CD4-positive, alpha-beta T cell treated with Interleukin-17A for 4 hours (primary cell): ENCODE measurements around the gene BLCAP.

ENCODE experiments used
- DNase-seq: peaks from one replicate; pipeline ENCODE4 v3.0.0-alpha.2; 2020; ENCODE audit warnings: mixed read lengths

Gene BLCAP

DNA sequence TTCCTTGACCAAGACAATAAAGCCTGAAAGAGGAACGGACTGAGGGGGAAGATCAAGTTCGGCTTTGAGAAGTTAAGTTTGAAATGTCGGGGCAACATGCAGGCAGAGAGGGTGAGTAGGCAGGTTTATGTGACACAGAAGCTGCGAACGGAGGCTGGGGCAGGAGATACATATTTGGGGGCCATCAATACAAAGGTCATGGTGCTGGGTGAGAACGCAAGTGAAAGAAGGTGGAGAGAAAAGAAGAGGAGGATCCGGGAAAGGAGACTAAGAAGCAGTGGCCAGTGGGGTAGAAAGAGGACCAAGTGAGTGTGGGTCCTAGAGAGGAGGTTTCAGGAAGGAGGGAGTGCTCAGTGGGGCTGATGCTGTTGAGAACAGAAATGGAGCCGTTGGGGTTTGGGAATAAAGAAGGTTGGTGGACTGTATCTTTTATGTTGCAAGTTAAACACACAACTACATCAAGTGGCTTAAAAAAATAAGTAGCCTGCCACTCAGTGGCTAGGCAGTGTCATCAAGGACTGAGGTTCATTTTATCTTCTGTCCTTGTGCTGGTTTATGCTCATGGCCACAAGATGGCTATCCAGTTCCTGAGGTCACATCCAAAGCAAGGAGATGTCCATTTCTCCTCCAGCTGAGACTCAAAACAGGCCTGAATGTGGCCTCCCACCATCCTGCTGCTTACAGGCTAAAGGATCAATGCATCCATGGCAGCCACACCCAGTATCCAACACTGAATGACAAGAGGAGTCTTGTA lies 1.7 kb upstream of the BLCAP start:
- DNase-seq = no peak

DNA sequence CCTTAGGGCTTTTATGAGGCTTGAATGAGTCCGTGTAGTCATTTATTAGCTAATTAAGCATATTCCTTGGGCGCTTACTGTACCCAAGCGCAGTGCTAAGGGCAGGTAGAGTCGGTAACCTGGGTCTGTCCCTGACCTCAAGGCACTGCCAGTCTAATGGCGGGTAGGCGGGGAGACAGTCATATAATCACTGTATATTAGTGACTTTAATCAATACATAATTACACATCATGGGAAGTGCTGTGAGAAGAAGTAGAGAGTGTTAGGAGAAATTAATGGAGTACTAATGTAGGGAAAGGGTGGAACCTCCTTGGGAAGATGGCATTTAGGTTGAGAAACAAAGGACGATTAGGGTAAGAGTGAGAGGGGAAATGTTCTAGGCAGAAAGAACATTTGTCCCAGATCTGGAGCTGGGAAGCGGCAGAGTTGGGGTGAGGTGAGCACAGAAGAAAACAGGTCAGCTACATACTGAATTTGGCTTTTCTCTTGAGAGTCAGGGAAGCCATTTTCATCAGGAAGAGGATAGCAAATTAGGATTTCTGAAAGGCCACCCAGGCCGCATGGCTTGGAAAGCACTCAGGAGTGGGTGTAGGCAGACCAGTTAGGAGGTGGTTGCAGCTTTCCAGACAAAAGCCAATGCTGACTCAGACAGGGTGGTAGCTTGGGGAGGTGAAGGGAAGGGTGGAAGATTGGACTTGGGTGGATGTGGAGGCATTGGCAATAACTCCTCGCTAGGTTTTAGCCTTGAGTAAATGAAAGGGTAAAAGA lies 954 bp upstream of the BLCAP start:
- DNase-seq = no peak

DNA sequence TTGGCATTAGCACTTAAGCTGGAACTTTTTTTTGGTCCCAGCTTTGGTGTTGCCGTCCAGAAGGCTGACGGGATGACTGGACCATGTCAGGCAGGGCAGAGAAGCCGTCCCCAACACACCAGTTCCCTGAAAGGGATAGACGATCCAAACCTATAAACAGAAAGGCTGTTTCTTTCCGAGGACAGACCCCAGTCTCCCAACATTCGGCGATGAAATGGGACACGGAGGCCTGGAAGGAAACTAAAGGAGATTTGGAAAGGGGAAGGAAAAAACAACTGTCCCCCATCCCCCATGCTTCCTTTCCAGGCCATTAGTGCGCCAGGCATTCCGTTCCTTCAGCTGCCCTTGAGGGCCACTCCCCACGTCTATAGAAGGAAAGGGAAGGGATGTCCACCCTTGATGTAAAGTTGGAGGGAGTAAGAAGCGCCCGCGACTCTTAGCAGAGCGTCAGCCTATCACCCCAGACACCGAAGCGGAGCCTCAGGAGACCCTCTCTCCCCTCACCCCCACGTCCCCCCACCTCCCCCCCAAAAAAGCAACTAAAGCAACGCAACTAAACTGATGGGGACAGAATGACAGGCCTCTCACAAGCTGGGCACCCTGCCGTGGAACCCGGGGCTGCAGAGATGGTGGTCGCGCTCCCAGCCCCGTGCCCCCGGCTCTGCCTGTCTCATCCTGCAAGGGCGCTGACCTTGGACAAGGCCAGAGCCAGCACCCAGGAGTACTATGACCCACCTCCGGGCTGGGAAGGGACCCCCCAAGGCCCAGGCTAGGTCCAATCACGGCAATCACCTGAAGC lies 638 bp downstream of the BLCAP start:
- no peak for DNase-seq

DNA sequence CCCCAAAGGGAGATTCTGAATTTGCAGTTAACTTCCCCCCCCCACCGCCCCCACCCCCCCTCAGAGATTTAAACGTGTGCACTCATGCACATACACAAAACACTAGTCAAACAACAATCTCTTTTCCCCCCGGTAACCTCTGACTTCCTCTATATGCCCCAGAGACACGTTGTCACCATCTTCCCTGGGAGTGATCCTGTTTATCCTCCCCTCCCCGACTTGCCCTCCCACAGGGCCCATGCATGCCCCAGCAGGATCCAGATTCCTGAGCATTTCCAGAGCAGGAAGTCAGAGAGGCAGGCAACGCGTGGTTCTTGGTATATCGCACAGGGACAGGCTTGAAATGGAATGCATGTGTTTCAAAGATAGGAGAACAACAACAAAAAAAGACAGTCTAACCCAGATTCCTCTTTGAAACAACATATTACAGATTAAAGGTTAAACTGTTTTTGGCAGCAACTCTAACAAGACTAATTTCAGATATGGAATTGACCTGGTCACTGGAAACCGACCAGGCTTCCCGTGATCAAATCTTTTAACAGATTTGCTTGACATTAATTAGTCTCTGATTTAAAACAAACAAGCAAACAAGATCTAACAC lies 1.3 kb downstream of the BLCAP start:
- no peak for DNase-seq

DNA sequence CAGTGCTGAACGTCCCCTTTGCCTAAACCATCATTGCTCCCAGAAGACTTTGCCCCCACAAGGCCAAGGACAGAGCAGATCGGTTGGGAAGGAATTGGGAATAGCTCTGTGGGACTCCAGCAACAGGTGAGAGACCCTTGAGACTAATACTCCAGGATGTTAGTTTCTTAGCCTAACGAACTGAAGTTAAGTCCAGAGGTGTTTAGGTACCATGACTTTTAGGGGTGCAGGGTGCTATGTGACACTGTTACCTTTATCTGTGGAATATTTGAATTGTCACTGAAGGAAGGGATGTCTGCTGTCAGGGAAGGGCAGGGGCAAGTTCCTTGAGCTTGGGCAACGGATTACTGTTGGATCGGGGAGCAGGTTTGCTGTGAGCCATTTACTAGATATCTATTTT lies 1.9 kb downstream of the BLCAP start:
- no peak for DNase-seq

DNA sequence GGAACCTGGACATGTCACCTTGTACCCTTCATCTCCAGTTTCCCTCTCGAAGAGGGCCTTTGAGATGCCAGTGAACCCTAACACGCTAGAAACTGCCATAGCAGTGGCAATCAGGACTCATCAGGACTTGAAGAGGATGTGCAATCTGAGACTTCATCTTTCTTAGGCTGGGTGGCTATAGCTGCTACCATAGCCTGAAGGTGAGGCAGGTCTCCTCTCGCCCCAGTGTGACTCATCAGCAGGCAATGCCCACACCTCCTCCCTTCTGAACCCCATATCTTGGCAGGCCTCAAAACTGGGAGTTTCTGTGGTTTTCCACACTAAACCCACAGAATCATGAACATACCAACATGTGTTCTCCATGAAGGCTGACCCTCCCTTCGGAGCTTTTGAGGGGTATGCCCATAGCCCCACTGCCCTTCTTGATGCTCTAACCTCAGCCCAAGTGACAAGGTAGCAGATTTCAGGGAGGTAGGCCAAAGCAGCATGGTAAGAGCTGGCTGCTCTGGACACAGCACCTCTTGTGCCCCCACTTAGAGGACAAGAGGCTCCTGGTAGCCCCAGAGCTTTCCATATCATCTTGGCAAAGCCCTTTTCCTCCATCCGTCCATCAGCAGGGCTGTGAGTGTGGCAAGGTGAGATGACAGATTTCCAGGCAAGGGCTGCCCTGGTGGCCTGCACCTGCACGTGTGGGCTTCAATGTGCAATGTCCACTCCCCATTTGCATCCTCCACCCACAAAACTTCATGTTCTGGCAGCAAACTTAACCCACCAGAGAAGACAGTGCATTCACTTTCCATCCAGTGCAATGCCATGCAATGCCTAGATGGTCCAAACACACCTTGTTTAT lies 2.6 kb downstream of the BLCAP start:
- DNase-seq = peak; percentile 46

DNA sequence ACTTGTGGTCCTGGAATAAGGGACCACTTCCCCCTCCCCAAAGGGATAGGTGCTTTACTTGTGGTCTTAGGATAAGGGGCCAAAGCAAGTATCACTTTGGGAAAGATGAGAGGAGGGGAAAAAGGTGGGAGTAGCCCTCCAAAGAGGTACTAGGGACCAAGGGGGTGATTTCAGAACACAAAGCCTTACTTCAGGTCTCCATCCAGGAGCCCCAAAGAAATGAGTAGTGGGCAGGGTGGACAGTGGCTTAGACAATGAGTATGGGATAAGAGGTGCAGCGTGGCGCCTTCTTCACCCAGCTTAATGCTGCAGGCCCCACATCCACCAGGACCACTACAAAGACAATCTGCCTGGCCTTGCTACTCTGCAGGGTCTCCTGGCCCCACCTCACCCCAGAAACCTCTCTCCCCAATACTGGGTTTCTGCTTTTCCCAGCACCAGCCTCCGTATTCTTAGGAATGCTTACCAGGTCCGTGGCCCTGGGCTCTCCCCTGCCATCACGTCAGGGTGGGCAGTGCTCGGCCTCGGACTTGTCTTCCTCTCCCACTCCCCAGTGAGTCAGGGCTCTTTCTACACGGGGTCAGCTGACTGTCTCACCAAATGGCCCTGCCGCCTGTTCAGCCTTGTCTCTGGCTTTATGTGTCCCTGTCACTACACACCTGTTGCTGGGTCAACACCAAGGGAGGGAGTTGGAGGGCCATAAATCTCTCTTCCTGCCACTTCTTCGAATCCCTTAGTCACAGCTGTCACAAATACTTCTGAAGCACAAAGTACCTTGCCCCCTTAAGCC lies 3.6 kb downstream of the BLCAP start:
- DNase-seq = no peak

DNA sequence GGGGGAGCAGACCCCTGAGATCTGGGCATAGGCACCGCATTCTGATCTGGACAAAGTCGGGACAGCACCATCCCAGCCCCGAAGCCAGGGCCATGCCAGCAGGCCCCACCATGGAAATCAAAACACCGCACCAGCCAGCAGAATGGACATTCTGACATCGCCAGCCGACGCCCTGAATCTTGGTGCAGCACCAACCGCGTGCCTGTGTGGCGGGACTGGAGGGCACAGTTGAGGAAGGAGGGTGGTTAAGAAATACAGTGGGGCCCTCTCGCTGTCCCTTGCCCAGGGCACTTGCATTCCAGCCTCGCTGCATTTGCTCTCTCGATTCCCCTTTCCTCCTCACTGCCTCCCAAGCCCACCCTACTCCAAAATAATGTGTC lies 4.7 kb downstream of the BLCAP start:
- DNase-seq = no peak

DNA sequence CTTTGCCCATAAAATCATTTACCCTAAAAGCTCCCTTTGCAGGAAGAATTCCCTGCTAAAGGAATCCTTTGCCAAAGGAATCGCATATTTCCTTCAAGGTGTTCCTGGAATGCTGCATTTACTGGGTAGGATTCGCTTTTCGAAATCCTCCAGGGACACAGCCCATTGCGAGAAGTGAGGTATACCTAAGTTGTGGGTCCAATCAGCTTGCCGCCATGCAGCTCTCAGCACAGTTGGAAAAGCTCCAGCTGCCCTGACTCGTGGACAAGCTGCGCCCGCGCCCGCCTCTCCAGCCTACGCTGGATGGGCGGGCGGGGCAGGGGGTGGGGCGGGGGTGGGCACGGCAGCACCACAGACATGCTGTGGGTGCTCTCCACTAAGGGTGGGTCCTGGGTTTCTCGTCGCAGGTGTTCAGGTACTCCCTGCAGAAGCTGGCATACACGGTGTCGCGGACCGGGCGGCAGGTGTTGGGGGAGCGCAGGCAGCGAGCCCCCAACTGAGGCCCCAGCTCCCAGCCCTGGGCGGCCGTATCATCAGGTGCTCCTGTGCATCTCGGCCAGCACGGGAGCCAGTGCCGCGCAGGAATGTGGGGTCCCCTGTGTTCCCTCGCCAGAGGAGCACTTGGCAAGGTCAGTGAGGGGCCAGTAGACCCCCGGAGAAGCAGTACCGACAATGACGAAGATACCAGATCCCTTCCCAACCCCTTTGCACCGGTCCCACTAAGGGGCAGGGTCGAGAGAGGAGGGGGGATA lies 5.2 kb downstream of the BLCAP start:
- DNase-seq = no peak

DNA sequence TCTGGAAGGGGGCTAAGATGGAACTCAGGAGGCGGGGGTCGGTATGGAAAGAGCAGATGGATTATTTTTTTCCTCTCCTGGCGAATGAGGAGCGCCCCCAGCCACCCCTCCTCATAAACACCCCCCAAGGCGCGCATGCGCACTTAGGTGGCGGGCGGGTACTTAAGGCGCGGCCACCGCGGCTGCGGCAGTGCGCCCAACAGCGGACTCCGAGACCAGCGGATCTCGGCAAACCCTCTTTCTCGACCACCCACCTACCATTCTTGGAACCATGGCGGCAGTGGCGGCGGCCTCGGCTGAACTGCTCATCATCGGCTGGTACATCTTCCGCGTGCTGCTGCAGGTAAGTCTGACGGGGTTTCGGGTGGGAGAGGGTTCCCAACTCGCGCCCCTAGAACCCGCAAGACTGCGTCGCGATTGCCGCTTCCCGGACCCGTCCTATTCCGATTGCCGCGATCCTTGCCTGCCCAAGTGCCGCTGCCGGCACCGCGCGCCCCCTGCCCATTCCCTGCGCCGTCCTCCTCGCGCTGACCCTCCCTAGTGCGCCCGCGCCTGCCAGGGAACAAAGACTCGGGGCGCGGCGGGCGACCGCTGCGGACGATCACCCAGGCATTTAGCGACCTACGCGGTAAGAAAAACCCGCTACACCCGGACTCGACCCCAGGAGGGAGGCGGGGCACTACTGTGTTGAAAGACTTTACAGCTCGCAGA lies 6.5 kb downstream of the BLCAP start, which contains the start of gene NNAT:
Gene NNAT (plus strand): TSS at position 190 of the 711 bp plus-strand sequence. CDS start 82 bp downstream, at position 272.
- peak; percentile 24 for DNase-seq

DNA sequence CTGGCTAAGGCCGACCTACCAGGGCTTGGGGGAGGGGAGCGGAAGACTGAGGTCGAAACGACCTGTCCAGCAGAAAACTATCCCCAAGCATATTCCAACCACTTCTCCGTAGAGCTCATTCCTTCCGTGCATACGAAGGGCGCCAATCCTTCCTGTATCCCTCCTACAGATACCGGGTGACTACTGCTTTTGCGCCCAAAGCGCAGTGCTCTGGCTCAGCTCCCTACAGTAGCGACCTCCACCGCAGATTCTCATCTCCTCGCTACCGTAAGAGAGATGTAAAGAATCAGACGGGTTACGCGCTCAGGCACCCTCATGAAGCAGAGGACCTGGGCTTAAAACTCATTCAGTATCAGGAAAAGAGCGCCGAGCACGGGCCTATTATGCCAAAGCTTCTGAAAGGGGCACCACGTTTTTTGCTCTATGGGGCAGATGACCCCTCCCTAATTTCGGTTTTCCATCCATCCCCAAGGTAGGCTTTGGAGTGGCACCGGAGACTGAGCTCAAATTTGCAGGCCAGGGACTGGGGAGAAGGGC lies 7.2 kb downstream of the BLCAP start:
- DNase-seq = no peak

DNA sequence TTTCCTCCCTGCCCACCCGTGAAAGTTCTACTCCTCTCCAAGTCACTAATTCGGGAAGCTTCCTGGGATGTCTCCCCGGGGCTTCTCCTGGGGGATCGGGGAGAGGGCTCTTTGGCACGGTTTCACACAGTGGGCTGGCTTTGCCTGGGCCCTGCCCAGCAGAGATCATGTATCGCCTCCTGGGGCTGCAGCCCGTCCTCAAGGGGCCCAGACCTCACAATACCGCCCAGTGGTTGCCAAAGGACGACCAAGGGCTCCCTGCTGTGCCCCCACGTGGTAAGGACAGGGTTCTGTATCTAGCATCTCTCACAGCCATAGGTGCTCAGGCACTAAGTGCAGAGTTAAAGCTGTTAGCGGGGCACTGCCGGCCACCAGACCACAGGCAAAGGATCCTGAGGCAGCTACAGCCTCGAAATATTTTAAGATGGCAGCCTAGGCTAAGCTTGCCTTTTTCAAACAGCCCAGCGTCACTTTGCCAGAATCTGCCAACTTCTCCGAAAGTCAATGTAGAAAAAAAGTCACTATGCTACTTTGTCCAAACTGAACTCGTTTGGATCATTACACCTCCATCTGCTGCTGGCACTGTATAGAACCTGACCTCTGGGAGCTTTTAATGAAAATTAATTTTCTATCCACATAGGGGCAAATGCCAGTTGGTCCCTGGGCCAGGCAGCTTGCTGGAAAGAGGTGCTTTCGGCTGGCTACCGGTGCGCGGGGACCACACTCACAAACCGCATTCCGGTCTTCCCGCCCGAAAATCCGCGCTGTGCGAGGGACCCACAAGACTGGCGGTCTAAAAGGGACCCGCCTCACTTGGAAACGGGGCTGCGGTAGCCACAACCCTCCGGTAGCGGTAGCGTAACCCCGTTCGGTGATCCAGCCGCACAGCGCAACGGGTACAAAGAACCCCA lies 7.9 kb downstream of the BLCAP start:
- no peak for DNase-seq

DNA sequence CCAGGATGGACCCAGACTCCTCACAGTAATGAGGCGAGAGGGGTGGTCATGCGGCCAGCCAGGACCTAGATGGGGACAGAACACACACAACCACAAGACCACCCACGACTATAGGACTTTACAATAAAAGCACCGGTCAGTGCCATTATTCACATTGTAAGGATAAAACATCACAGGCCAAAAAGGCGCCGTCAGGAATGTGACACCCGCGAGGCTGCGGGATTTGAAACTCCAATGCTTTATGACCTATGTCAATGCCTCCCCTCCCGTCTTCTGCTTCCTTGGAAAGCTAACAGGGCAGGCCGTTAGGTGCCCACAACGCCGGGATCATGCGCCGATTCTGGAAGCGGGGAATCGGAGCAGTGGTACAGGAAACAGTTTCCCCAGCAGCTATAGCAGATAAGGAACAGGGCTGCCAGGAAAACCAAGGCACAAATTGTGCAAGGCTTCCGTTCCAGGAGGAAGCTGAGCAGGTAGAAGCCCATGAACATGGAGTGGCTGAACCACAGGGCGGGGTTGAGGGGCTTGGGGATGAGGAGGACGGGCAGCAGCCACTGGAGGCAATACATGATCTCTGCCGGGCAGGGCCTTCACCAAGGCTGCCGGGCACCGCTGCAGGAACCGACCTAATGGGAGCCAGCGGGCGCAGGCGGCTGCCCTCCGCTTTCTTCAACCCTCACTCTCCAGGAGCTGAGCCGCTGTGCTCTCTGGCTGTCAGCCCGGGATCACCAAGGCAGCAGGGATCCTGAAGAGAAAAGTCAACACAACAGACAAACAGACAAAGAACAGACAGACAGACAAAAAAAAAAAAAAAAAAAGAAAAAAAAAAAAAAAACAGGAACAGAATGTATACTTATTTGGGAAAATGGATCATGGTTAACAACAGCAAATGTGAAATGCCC lies 8.8 kb downstream of the BLCAP start:
- no peak for DNase-seq

DNA sequence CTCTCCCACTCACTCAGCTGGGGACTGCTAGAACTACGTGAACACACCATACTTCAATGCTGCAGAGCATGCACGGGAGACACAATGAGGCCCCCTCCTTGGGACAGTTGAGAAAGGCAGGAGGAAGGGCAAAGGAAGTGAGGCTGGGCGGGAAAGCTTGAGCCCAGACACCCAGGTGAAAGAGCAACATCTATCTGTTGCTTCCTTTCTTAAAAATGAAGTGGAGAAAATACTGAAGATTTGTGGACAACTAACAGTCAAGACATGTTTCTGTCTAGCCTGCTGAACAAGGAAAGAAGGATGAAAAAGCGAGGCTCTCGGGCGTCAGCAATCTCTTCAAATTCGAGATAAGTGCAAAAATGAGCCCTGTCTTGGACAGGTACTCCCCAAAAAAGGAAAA lies 9.6 kb downstream of the BLCAP start:
- no peak for DNase-seq

DNA sequence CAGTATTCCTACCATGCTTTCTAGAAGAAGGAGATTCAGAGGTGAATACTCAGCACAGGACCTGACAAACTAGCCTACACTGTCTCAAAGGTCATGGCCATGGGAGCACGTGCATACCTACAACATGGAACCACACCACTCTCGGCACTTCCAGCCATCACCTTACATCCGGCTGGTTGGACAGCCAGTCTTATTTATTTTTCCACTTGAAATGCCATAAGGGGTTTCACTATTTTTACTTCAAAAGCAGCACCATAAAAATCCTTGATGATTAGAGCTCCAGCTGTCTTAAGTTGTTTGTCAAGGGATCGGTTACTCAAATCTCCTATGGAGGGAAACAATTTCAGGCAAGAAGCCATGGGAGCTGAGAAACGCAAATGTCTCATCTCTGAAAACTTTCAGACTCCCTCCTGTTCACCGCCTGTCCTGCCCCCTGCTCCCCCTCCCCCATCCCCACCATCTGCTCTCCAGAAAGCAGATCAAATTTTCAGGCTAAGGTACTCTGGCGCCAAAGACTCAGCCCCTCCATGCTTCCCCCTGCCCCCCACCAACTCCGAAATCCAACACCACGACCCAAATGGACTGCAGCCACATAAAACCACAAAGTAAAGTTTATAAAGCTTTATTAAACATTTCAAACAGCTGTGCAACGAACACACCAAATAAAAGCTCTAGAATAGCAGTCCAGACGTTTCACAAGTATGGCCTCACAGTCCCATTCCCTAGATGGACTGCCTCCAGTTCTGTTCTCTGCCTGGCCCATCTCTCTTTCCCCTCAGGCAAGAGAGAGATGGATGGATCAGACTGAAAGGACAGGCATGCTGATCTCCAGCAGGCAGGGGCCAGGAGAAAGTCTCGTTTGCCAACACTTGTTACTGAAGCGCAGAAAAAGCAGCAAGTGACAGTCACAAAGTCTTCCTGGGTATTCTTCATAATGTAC lies 10.6 kb downstream of the BLCAP start:
- no peak for DNase-seq

DNA sequence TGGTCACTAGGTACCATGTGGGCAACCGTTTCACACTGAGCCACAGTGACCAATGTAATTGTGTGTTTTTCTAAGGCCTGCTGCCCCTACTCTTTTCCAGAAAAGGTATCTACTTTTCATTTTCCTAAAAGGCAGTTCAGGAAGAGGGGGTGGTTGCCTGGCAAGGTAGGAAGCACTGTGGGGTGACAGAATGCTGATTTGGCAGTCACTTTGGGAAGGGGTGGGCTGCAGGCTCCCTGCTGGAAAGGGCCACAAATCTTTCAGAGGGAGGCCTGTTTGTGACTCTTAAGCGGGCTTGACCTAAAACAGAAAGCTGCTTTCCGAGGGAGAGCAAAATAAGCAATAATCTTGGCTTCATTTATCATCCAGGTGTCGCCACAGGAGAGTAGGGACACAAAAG lies 11.8 kb downstream of the BLCAP start:
- no peak for DNase-seq
